Measurements from ENCODE around the gene UBXN4. TPM values are rescaled to one million over a fixed set of nuclear protein-coding genes. Genes with fewer than 3 reads are reported as not detected.

UBXN4 gene
- total and polyA plus RNA-seq, 10 donors, result 36.6 to 101 (median 89.1) TPM

DNA sequence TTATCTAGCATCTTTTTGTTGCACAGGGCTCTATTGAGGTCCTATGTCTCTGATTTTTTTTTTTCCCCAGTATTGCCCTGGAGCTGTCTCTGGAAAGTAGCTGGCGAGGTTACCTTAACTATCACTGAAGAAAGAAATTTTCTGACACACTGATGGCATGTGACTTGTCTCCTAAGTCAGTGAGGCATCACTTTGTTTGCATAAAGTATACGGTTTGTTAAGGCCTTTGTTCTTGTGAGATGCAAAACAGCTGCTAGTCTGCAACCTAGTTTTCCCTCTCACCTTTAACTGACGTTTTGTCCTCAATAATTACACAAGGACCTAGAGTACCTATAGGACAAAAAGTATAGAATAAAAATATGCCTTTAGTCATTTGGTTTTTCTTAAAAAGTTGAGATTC, 41.8 kb downstream of the UBXN4 start:
- no peaks in the 10 kb centered on the region for H3K9me3 ChIP-seq
- H3K27ac ChIP-seq, result no peak overlapping the region
- H3K4me1 ChIP-seq, result no peaks in the 10 kb centered on the region
- no peak for TF ChIP-seq POLR2AphosphoS5 (IDR thresholded peaks at IDR 0.05)
- no peak for TF ChIP-seq POLR2A (IDR thresholded peaks at IDR 0.05)
- TF ChIP-seq, protein P1, sequence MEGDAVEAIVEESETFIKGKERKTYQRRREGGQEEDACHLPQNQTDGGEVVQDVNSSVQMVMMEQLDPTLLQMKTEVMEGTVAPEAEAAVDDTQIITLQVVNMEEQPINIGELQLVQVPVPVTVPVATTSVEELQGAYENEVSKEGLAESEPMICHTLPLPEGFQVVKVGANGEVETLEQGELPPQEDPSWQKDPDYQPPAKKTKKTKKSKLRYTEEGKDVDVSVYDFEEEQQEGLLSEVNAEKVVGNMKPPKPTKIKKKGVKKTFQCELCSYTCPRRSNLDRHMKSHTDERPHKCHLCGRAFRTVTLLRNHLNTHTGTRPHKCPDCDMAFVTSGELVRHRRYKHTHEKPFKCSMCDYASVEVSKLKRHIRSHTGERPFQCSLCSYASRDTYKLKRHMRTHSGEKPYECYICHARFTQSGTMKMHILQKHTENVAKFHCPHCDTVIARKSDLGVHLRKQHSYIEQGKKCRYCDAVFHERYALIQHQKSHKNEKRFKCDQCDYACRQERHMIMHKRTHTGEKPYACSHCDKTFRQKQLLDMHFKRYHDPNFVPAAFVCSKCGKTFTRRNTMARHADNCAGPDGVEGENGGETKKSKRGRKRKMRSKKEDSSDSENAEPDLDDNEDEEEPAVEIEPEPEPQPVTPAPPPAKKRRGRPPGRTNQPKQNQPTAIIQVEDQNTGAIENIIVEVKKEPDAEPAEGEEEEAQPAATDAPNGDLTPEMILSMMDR (IDR thresholded peaks at IDR 0.05 in 8 of 11, conservative IDR thresholded peaks at IDR 0.05 in 3 of 11), result no peak
- intact Hi-C loops (cut with DNase I; ENCODE audit: low total_unique reads), result no loop called here
- H3K4me3 ChIP-seq, result no peak overlapping the region
- DNase-seq, result no peak
- H3K36me3 ChIP-seq, result peaks cover 8 to 100% (median 78%) of the 10 kb centered on the region in 6 donors
- 60 to 79% (median 79%) methylated on average over 3 of the region's 3 CpGs for WGBS, 5 donors
- no peaks in the 10 kb centered on the region for H3K27me3 ChIP-seq (replicated peaks in 1 of 7)

DNA sequence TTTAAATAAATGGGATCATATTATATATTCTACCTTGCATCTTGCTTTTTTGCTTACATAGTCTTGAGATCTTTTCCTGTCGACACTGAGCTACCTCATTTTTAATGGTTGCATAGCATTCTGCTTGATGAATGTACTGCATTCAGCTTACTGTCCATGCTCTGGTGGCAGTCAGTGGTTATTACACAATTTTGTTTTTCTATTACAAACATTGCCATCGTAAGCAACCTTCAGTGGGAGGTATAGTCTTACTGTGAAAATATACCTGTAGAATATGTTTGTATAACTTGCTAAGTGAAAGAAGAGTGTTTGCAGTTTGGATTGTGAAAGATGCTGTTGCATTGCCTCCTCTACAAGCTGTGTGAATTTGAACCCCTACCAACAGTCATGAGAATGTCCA, 43.4 kb downstream of the UBXN4 start:
- no peak for DNase-seq
- no peak for TF ChIP-seq POLR2A (IDR thresholded peaks at IDR 0.05)
- WGBS, 5 donors, result 82 to 96% (median 87%) methylated on average over 2 of the region's 2 CpGs
- intact Hi-C loops (cut with DNase I; ENCODE audit: low total_unique reads), result no loop called here
- H3K4me3 ChIP-seq, result no peak overlapping the region
- H3K4me1 ChIP-seq, result no peaks in the 10 kb centered on the region
- H3K36me3 ChIP-seq, result peaks cover 5 to 85% (median 64%) of the 10 kb centered on the region in 6 donors
- H3K27me3 ChIP-seq (replicated peaks in 1 of 7), result no peaks in the 10 kb centered on the region
- H3K9me3 ChIP-seq, result no peaks in the 10 kb centered on the region
- no peak overlapping the region for H3K27ac ChIP-seq

DNA sequence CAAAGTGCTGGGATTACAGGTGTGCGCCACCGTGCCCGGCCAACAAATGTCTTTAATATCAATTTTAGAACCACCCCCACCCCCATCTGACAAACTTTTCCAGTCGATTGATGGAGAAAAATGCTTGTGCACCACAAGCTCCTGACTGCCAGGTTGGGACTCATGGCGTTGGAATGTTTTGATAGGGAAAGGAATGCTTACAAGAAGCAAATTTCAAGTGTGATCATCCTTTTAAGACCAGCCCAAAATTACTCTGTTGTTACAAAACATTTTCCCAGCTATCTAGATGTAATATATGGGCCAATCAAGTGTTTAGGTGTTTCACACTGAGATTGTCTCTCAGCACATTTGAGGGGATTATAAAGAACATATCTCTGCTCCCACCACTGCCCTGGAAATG, 45.2 kb downstream of the UBXN4 start:
- H3K27me3 ChIP-seq (replicated peaks in 1 of 7), result no peaks in the 10 kb centered on the region
- peaks cover 2 to 67% (median 47%) of the 10 kb centered on the region in 6 donors for H3K36me3 ChIP-seq
- 91 to 97% (median 96%) methylated on average over 5 of the region's 5 CpGs for WGBS, 5 donors

DNA sequence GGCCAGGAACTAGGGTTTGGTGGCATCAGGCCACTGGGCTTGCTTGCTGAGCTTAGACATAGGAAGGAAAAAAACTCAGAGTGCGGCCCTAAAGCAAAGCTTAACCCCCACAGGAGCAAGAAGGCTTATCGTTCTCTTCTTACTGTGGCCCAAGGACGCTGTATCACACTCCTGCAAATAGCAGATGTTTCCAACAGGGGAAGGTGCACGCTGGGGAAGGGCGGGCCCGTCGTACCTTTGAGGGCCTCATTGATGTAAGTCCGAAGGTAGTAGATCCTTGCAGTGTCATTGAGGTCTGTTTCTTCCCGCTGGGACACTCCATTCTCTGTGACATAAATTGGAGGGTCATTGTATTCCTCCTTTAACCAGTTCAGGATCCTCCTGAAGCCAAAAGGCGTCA, 48.8 kb downstream of the UBXN4 start:
- intact Hi-C loops (cut with DNase I; ENCODE audit: low total_unique reads), result no loop called here
- Histone ChIP-seq H3K9me3 (no peaks in the 10 kb centered on the region), H3K4me1 (peaks cover 0 to 5% (median 0%) of the 10 kb centered on the region in 6 donors), H3K27ac (no peak overlapping the region), H3K36me3 (peaks cover 0 to 31% (median 11%) of the 10 kb centered on the region in 6 donors), H3K27me3 (replicated peaks in 1 of 7) (no peaks in the 10 kb centered on the region), H3K4me3 (no peak overlapping the region)
- no peak for DNase-seq
- 94 to 99% (median 95%) methylated on average over 10 of the region's 10 CpGs for WGBS, 5 donors
- TF ChIP-seq POLR2A (IDR thresholded peaks at IDR 0.05) (no peak), POLR2AphosphoS5 (IDR thresholded peaks at IDR 0.05) (no peak)
- TF ChIP-seq, protein P1 (IDR thresholded peaks at IDR 0.05 in 8 of 11, conservative IDR thresholded peaks at IDR 0.05 in 3 of 11), result no peak

More for the DNA sequence above, 45.2 kb downstream of the UBXN4 start:
- TF ChIP-seq, protein P1 (IDR thresholded peaks at IDR 0.05 in 8 of 11, conservative IDR thresholded peaks at IDR 0.05 in 3 of 11), result no peak
- no peak for TF ChIP-seq POLR2A (IDR thresholded peaks at IDR 0.05)
- no peak for TF ChIP-seq POLR2AphosphoS5 (IDR thresholded peaks at IDR 0.05)
- DNase-seq, result no peak
- intact Hi-C loops (cut with DNase I; ENCODE audit: low total_unique reads), result no loop called here
- Histone ChIP-seq H3K27ac (no peak overlapping the region), H3K4me3 (no peak overlapping the region), H3K4me1 (no peaks in the 10 kb centered on the region), H3K9me3 (no peaks in the 10 kb centered on the region)

Measured in spleen (tissue), 11 donors.